Endothelial cell of umbilical vein (primary cell): ENCODE data around the gene RTBDN. TPM values are rescaled to one million over a fixed set of nuclear protein-coding genes. Genes with fewer than 3 reads are reported as not detected.
"Not testable (repeated sequence)": the region's sequence is repeated elsewhere in the genome, so short reads cannot be mapped to it uniquely, and the experiment has no call there.

ENCODE experiments used
- BruUV-seq: library from RNA; stranded (reverse); fragments of 400-500 nt; replicated peaks from 2 replicates; lab custom pipeline; 2021; lab: Mats Ljungman, UMichigan
- CTCF ChIA-PET: fragments of 300-600, 350-600 bp; sonication (Branson Sonifier 250); formaldehyde crosslinking; loops from one replicate; lab custom pipeline; 2021; ENCODE audit warnings: antibody characterized with exemption, inconsistent platforms; lab: Charles Lee
- POLR2A ChIA-PET: fragments of 300-600, 350-600 bp; sonication (Branson Sonifier 250); formaldehyde crosslinking; loops from one replicate; lab custom pipeline; 2021; ENCODE audit warnings: antibody characterized with exemption, inconsistent platforms; lab: Charles Lee
- DNase-seq: peaks from one replicate; pipeline ENCODE4 v3.0.0-alpha.2; 2011; ENCODE audit warnings: low read depth, low spot score
- FAIRE-seq: peaks from 2 replicates; lab custom pipeline; 2011; peaks lifted over from hg19 to GRCh38; lab: Jason Lieb, UNC
- H2AFZ ChIP-seq: 2 replicates; pipeline ENCODE4 v1.6.0; 2012; ENCODE audit warnings: low read depth, low read length, control low read depth, inconsistent platforms
- H3K27ac ChIP-seq: 2 replicates; pipeline ENCODE4 v1.5.1; 2011; ENCODE audit warnings: low read depth, mild to moderate bottlenecking, control low read depth, low read length, moderate library complexity; ENCODE audit not compliant: insufficient read depth
- H3K27me3 ChIP-seq, 2 experiments: 2 replicates each; pipeline versions ENCODE4 v1.6.0 to v1.6.1; 2011; ENCODE audit warnings: low read length in 2 of 2, mixed read lengths in 1 of 2; ENCODE audit not compliant: control insufficient read depth in 2 of 2, insufficient read depth in 2 of 2
- H3K36me3 ChIP-seq, 2 experiments: 2 replicates in 1 of 2; 3 replicates in 1 of 2; pipeline ENCODE4 v1.5.1; 2011; ENCODE audit warnings: low read length in 2 of 2, mild to moderate bottlenecking in 1 of 2, moderate library complexity in 1 of 2; ENCODE audit not compliant: control insufficient read depth in 2 of 2, insufficient read depth in 2 of 2; ENCODE audit errors: extremely low read depth in 1 of 2
- H3K4me1 ChIP-seq: 3 replicates; pipeline ENCODE4 v1.5.1; 2011; ENCODE audit warnings: mild to moderate bottlenecking, low read length; ENCODE audit not compliant: control insufficient read depth, insufficient read depth; ENCODE audit errors: extremely low read depth
- H3K4me2 ChIP-seq: 2 replicates; pipeline ENCODE4 v1.6.1; 2011; ENCODE audit warnings: low read length, control low read depth, mixed read lengths; ENCODE audit not compliant: insufficient read depth
- H3K4me3 ChIP-seq, 3 experiments: fragments of 200-600 bp in 1 of 3; sonication (generic), shearing (Covaris generic) in 1 of 3; replicated peaks in 1 of 3; 2 replicates each; pipeline ENCODE4 v1.5.1; 2011 to 2016; ENCODE audit warnings: control low read depth in 3 of 3, low read length in 3 of 3, mild to moderate bottlenecking in 2 of 3, inconsistent platforms in 1 of 3, low read depth in 1 of 3, moderate library complexity in 1 of 3; ENCODE audit not compliant: insufficient read depth in 1 of 3
- H3K79me2 ChIP-seq: 2 replicates; pipeline ENCODE4 v1.6.0; 2012; ENCODE audit warnings: low read length, inconsistent platforms; ENCODE audit not compliant: control insufficient read depth, insufficient read depth
- H3K9ac ChIP-seq: replicated peaks from 2 replicates; pipeline ENCODE3; 2011; ENCODE audit warnings: low read length, control low read depth; ENCODE audit not compliant: insufficient read depth; ENCODE audit errors: extremely low read depth
- H3K9me1 ChIP-seq: replicated peaks from 3 replicates; pipeline ENCODE4 v1.6.0; 2011; ENCODE audit warnings: mild to moderate bottlenecking, low read length; ENCODE audit not compliant: control insufficient read depth, insufficient read depth; ENCODE audit errors: extremely low read depth
- H3K9me3 ChIP-seq: replicated peaks from 2 replicates; pipeline ENCODE4 v1.5.1; 2012; ENCODE audit warnings: low read length, inconsistent platforms; ENCODE audit not compliant: control insufficient read depth, insufficient read depth
- H4K20me1 ChIP-seq: replicated peaks from 2 replicates; pipeline ENCODE3; 2011; ENCODE audit warnings: mild to moderate bottlenecking, low read length; ENCODE audit not compliant: control insufficient read depth, insufficient read depth; ENCODE audit errors: extremely low read depth
- FOS ChIP-seq: IDR thresholded peaks from 2 replicates; pipeline ENCODE4 v1.6.1; 2011; ENCODE audit warnings: mild to moderate bottlenecking, low read length, moderate library complexity, borderline replicate concordance; ENCODE audit not compliant: insufficient read depth
- GATA2 ChIP-seq: IDR thresholded peaks from 2 replicates; pipeline ENCODE4 v1.7.0; 2011; ENCODE audit warnings: low read depth, mild to moderate bottlenecking, moderate library complexity, mixed read lengths, low read length; ENCODE audit not compliant: insufficient read length, insufficient read depth
- JUN ChIP-seq: IDR thresholded peaks from 2 replicates; pipeline ENCODE4 v1.6.1; 2011; ENCODE audit warnings: borderline replicate concordance, low read depth; ENCODE audit not compliant: insufficient read length, insufficient read depth
- dilution Hi-C: fragments of 300-500 bp; cut with MboI; formaldehyde crosslinking; loops from one replicate; pipeline ENCODE4 v1.15.0; 2019; ENCODE audit warnings: low sequenced_read_pairs; ENCODE audit not compliant: extremely low pct_ligation_motif_present
- intact Hi-C: fragments of 100-400 bp; cut with micrococcal nuclease; formaldehyde crosslinking; loops from one replicate; pipeline ENCODE4 v1.10.0; 2022
- polyA plus RNA-seq, 4 experiments: library from polyadenylated mRNA; depleted of rRNA in 3 of 4; stranded (reverse) in 3 of 4; unstranded in 1 of 4; fragments of >200 nt; gene quantifications; 2 replicates each; pipeline versions ENCODE4 v1.2.1 to v1.2.3, GENCODE V29; 2011 to 2012; ENCODE audit warnings: missing spikeins in 1 of 4
- total RNA-seq: library from RNA; stranded (reverse); gene quantifications from 2 replicates; pipeline ENCODE4 v1.2.3, GENCODE V29; 2021
- TF ChIP-seq, protein P1 (sequence below), 2 donors: IDR thresholded peaks; 1 replicate in 1 of 2; 2 replicates in 1 of 2; pipeline ENCODE4 v1.5.1; 2011; ENCODE audit warnings: low read length in 2 of 2, mild to moderate bottlenecking in 2 of 2, moderate library complexity in 2 of 2, control low read depth in 1 of 2, inconsistent platforms in 1 of 2, low read depth in 1 of 2; ENCODE audit not compliant: insufficient read depth in 1 of 2; ENCODE audit errors: extremely low read depth in 1 of 2
- TF ChIP-seq, protein P2 (sequence below): IDR thresholded peaks from 2 replicates; pipeline ENCODE4 v1.6.1; 2011; ENCODE audit not compliant: insufficient read depth, insufficient read length

RTBDN gene
- total and polyA plus RNA-seq, 2 donors (not counting 3 experiments of a cell fraction or from before 2014, with no cell fraction given): not detected

DNA sequence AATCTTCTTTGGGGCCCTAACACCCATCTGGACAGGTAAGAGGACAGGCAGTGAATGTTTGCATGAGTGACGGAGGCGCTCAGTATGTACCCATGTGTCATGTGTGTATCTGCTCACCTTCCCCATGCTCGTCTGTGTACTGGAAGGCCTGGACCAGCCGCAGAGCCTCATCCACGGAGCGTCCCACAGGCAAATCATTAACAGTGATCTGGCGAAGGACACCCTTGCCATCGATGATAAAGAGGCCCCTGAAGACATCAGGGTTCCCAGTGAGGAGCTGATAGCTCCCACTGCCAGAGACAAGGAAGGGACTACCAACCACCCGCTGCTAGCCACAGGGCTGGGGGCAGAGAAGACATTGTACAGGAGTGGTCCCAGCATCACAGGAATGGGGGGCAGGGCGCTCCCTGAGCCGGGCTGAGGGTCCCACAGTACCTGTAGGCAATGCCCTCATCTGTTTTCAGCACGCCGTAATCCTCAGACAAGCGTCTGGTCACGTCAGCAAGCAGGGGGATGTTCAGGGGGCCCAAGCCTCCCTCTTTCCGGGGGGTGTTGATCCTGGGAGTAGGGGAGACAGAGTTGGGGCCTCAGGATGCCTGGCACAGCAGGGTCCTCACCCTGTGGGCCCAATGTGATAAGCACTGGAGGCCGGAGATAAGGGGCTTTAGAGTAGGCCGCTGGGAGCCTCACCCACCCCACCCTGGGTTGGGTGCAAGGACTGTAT, 34.5 kb downstream of the RTBDN start:
- ChIA-PET CTCF (interaction anchor here (4.1 to 13.8 kb wide), 3 partner anchors 23 to 47 kb away, joined by 30 to 524 read pairs (median 387); partner anchors contain the start of gene HOOK2), POLR2A (interaction anchor here (1.4 kb wide), 1 partner anchor 8 kb away, joined by 5 read pairs; the partner anchor contains the start of gene JUNB)
- peaks cover 13% of the 10 kb centered on the region for H3K4me1 ChIP-seq
- BruUV-seq: no TSS peak
- peaks cover 0 to 12% of the 10 kb centered on the region in 2 experiments for H3K36me3 ChIP-seq
- FAIRE-seq (no peak), DNase-seq (no peak)
- no peak overlapping the region for H3K27ac ChIP-seq
- intact Hi-C loops: loop anchor here (2.0 kb wide), 1 partner anchor 47 kb away; no protein-coding TSS in a partner anchor
- dilution Hi-C loops: no loop called here
- H3K9ac ChIP-seq: no peak overlapping the region
- H3K79me2 ChIP-seq: peaks cover 14% of the 10 kb centered on the region
- no peaks in the 10 kb centered on the region for H3K9me3 ChIP-seq
- H3K27me3 ChIP-seq: no peaks in the 10 kb centered on the region
- no peak overlapping the region for H2AFZ ChIP-seq
- no peaks in the 10 kb centered on the region for H4K20me1 ChIP-seq
- TF ChIP-seq, protein P1, sequence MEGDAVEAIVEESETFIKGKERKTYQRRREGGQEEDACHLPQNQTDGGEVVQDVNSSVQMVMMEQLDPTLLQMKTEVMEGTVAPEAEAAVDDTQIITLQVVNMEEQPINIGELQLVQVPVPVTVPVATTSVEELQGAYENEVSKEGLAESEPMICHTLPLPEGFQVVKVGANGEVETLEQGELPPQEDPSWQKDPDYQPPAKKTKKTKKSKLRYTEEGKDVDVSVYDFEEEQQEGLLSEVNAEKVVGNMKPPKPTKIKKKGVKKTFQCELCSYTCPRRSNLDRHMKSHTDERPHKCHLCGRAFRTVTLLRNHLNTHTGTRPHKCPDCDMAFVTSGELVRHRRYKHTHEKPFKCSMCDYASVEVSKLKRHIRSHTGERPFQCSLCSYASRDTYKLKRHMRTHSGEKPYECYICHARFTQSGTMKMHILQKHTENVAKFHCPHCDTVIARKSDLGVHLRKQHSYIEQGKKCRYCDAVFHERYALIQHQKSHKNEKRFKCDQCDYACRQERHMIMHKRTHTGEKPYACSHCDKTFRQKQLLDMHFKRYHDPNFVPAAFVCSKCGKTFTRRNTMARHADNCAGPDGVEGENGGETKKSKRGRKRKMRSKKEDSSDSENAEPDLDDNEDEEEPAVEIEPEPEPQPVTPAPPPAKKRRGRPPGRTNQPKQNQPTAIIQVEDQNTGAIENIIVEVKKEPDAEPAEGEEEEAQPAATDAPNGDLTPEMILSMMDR (IDR thresholded peaks at IDR 0.05; ENCODE audit: extremely low read depth in 1 of 2, insufficient read depth in 1 of 2, low read depth in 1 of 2, low read length in 2 of 2): no peak
- TF ChIP-seq GATA2: no peak
- TF ChIP-seq, protein P2, sequence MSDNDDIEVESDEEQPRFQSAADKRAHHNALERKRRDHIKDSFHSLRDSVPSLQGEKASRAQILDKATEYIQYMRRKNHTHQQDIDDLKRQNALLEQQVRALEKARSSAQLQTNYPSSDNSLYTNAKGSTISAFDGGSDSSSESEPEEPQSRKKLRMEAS: no peak
- TF ChIP-seq FOS: no peak
- TF ChIP-seq JUN: no peak
- no peaks in the 10 kb centered on the region for H3K9me1 ChIP-seq
- H3K4me2 ChIP-seq: peak overlapping the region; percentile 68
- H3K4me3 ChIP-seq: no peak overlapping the region

DNA sequence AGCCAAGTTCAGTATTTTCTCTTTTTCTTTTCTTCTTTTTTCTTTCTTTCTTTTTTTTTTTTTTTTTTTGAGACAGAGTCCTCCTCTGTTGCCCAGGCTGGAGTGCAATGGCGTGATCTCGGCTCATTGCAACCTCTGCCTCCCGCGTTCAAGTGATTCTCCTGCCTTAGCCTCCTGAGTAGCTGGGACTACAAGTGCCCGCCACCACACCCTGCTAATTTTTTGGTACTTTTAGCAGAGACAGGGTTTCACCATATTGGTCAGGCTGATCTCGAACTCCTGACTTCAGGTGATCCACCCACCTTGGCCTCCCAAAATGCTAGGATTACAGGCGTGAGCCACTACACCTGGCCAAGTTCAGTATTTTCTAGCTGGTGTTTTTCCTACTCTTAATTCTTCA, 36.8 kb downstream of the RTBDN start:
- POLR2A ChIA-PET: interaction anchor here (1.1 to 1.4 kb wide), 2 partner anchors 19 to 31 kb away, joined by 4 read pairs; no protein-coding TSS in a partner anchor
- H2AFZ ChIP-seq, FAIRE-seq, DNase-seq, H3K4me3 ChIP-seq, BruUV-seq, H4K20me1 ChIP-seq, H3K9me1 ChIP-seq, H3K4me2 ChIP-seq, H3K27ac ChIP-seq, H3K27me3 ChIP-seq, H3K9me3 ChIP-seq, H3K9ac ChIP-seq, dilution Hi-C loops: not testable (repeated sequence)
- Histone ChIP-seq H3K79me2 (peaks cover 18% of the 10 kb centered on the region), H3K36me3 (peaks cover 0 to 12% of the 10 kb centered on the region in 2 experiments), H3K4me1 (peaks cover 23% of the 10 kb centered on the region)
- CTCF ChIA-PET: interaction anchor here (0.6 to 13.8 kb wide), 5 partner anchors 21 to 82 kb away, joined by 3 to 524 read pairs (median 30); partner anchors contain the start of gene HOOK2
- intact Hi-C loops: loop anchor here (2.0 kb wide), 2 partner anchors 81 to 117 kb away; partner anchors contain the start of gene DHPS
